Inflammatory macrophage (primary cell): Measurements from ENCODE around the gene OR11L1.

Source experiments
- DNase-seq, 2 donors: peaks; one replicate each; pipeline ENCODE4 v3.0.0-alpha.2; 2020 to 2022
- total RNA-seq, 18 experiments: gene quantifications; one replicate each; lab custom pipeline; 2026; ENCODE audit warnings: mixed read lengths in 6 of 18, inconsistent platforms in 2 of 18; lab: John Stamatoyannopoulos, UW

The OR11L1 gene, protein sequence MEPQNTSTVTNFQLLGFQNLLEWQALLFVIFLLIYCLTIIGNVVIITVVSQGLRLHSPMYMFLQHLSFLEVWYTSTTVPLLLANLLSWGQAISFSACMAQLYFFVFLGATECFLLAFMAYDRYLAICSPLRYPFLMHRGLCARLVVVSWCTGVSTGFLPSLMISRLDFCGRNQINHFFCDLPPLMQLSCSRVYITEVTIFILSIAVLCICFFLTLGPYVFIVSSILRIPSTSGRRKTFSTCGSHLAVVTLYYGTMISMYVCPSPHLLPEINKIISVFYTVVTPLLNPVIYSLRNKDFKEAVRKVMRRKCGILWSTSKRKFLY
- 0 to 0.03 (median 0) reads per million in 18 experiments for total RNA-seq

GRCh38 chr1:247841796-247842195 lies at the start of gene OR11L1:
Gene OR11L1, minus strand, starts transcription at chr1:247841896. Its CDS starts 0 bp downstream, at chr1:247841896.
- no peak for DNase-seq

GRCh38 chr1:247884797-247885413 lies 43.2 kb upstream of the OR11L1 start:
- DNase-seq, result peak in 1 of 2 donors; percentile 45

- DNase-seq, result no peak
Observed at GRCh38 chr1:247883346-247883745, 41.6 kb upstream of the OR11L1 start.

- DNase-seq, result no peak
Observed at GRCh38 chr1:247865416-247865815, 23.7 kb upstream of the OR11L1 start.

- DNase-seq, result no peak
Observed at GRCh38 chr1:247864644-247865043, 22.9 kb upstream of the OR11L1 start.

DNA sequence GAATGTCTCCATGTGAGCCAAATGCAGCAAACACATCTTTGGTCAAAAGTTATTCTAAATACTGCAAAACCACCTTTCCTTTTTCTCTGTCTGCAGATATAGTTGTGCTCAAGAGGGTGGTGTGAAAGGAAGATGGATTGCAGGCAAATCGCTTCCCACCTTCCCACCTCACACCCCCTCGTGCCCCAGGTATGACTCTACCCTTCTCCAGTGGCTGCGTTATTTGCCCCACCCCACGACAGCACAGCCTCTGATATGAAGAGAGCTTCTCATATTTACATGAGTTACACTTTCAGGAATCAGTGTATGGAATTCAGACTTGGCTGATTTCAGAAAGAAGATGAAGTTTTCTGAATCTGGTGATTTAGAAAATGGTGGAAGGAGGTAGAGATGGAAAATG lies 21.1 kb upstream of the OR11L1 start:
- DNase-seq, result no peak

DNA sequence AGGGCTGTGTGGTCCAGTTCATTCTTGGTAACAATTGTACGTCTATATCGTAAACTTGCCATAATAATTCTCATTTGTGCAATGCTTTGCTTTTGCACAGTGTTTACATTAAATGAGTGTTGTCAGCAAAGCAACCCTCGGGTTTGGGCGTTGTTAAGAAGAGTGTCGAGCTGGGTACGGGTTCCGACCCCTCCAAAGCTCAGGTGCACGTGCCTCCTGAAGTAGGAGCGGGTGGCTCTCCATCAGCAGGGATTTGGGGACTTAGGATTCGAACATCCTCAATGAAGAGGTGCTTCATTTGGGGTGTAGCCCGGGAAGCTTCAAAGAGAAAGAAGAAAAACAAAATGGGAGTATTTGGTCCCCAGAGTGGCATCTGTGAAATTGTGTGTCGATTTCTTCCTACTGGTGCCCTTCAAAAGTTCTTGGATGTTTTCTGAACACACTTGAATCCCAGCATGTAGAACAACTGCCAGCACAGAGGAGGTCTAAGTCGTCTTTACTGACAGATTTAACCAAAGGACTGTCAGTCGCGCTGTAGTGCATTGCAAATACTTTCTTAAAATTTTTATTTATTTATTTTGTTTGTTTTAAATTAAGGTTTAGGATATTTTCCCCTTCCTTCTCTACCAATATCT lies 16.4 kb upstream of the OR11L1 start:
- no peak for DNase-seq

DNA sequence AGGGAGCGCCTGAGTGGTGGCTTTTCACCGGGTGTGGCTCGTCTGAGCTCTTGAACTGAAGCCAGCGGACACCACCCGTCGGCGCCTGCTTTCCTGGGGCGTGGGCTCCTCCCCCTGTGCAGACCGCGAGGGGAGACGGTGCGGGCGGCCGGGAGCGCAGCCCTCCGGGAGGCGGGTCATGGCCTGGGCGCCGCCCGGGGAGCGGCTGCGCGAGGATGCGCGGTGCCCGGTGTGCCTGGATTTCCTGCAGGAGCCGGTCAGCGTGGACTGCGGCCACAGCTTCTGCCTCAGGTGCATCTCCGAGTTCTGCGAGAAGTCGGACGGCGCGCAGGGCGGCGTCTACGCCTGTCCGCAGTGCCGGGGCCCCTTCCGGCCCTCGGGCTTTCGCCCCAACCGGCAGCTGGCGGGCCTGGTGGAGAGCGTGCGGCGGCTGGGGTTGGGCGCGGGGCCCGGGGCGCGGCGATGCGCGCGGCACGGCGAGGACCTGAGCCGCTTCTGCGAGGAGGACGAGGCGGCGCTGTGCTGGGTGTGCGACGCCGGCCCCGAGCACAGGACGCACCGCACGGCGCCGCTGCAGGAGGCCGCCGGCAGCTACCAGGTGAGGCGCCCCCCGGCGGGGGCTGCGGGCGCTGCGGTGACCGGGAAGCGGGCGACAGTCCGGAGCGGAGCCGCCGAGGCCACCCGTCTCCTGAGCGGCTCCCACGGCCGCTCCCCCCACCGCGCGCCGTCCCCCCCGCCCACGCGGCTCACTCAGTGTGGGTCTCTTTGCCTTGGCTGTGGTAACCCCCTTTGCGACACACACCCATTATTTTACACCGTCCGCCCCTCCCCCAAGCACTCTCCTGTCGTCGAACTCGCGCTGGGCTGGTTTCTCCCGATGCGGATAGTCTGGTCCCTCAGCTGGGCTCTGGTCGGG lies 15.6 kb upstream of the OR11L1 start, which contains the start of gene TRIM58:
TSS of gene TRIM58 (plus strand) at position 119 of the 916 bp plus-strand sequence. CDS start at position 179, 60 bp downstream.
- peak; percentile 28 to 35 for DNase-seq

- DNase-seq, result no peak
Observed at GRCh38 chr1:247855911-247856310, 14.2 kb upstream of the OR11L1 start.

- DNase-seq, result no peak
Observed at GRCh38 chr1:247854899-247855545, 13.3 kb upstream of the OR11L1 start.

DNA sequence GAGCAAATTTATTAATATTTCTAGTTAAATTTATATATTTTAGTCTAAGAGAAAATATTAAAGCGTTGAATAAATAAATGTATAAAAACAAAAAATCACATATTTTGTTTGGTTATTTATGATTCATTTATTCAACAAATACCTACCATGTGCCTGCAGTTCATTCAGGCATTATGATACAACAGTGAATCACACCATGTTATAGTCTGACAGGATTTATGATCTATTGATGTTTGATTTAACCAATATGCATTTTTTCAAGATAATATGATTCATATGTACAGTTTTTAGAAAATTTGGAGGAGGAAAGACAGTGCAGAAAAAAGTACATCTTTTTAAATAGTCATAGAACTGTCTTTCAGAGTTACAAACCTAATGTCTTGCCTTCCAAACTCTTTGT lies 7.9 kb upstream of the OR11L1 start:
- no peak for DNase-seq

GRCh38 chr1:247848346-247848745 lies 6.7 kb upstream of the OR11L1 start:
- DNase-seq, result no peak

DNA sequence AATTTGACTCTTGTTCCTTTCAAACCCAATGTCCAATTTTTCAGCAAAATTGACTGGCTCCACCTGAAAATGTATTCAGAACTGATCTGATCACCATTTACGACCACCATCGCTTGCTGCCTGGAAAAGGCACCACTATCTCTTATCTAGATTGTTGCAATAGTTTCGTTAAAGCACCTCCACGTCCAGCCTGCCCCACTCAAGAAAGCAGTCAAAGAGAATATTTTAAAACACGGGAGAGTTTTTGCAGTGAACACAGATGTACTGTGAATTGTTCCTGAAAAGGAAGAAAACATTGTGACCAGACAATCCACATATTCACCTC lies 4.0 kb upstream of the OR11L1 start:
- no peak for DNase-seq

DNA sequence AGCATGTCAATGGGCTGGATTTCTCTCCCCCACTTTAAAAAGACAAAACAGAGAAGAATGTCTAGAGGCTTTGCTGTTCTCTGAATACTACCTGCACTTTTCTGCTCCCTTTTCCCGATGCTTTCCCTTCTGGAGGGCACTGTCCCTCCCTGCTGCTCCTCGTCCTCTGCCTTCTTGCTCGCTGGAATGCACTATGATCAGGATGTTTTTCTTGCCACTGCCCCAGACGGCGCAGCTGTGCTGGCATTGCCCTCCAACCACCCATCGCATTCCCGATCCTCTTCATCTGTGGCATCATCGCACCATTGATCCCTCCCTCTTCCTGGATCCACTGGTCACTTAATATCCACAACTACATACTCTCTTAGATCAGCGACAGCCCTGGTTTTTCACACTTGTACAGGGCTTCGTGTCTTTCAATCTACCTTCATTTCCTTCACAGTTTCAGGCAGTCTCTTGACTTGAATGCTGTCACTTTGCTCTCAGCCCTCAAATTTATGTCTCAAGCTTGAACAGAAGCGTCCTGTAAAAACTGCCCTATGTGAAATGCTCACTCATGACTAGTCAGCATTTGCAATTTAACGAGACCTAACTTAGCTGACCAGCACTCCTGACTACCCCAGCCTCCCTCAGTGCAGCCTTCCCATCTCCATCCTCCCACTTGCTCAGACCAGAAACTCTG lies 3.5 kb upstream of the OR11L1 start:
- no peak for DNase-seq

DNA sequence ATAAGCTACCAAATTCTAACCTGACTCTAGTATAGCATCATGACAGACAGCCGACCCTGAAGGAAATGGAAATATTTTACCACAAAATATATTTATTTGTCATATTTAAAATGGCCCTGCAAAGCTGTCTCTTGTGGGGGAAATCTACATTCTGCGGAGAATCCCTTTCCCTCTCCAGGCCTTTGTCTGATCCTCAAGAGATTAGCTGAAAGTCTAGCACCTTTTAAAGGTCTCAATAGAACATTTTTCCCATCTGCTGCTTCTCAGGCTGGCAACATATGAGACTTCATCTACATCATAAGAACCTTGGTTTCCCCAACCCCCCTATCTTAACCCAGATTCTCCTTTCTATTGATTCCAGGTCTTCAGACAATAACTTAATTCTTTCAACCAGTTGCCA lies 1.7 kb upstream of the OR11L1 start:
- no peak for DNase-seq

GRCh38 chr1:247840818-247841217 lies 878 bp downstream of the OR11L1 start:
- no peak for DNase-seq

DNA sequence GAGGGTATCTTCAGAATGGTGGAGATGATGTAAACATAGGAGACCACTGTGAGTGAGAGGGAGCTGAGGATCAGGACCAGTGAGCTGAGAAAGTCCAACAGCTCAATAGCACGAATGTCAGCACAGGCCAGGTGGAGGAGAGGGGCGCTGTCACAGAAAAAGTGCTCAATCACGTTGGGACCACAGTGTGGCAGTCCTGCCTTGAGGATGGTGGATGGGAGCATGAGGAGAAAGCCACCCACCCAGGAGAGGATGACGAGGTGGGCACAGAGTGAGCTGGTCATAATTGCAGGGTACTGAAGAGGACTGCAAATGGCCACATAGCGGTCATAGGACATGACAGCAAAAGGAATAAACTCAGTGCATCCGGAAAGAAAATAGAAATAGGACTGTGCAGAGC lies 8.1 kb downstream of the OR11L1 start:
- no peak for DNase-seq

- no peak for DNase-seq
Observed at GRCh38 chr1:247829656-247830055, 12.0 kb downstream of the OR11L1 start.

- no peak for DNase-seq
Observed at GRCh38 chr1:247825362-247825761, 16.3 kb downstream of the OR11L1 start.

DNA sequence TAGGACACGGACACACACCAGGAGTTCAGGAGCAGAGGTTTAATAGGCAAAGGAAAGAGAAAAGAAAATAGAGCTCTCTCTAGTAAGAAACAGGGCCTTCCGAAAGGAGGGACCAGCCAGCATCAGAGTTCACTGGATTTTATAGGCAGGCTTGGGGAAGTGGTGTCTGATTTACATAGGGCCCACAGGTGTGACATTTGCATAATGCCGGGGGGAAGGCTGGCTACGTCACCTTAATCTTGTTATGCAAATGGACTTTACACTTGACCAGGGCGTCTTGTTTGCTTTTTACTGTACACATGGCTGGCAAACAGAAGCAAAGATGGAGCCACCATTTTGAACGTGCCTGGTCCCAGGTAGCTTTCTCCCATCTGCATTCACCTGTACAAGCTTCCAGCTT lies 17.7 kb downstream of the OR11L1 start, which contains the start of gene OR14A16:
TSS of gene OR14A16 (minus strand) at position 97 of the 400 bp plus-strand sequence. CDS start 8,390 bp downstream, outside the sequence.
- no peak for DNase-seq

- DNase-seq, result no peak
Observed at GRCh38 chr1:247822060-247822459, 19.6 kb downstream of the OR11L1 start.
